K562 (cell line): ENCODE results near the gene ARHGAP35. TPM values are rescaled to one million over a fixed set of nuclear protein-coding genes. Genes with fewer than 3 reads are reported as not detected.

ENCODE experiments used
- CREBBP ChIP-seq: IDR thresholded peaks from one replicate; pipeline ENCODE4 v1.6.1; 2012; ENCODE audit warnings: low read depth, mild to moderate bottlenecking, control low read depth, inconsistent platforms, low read length
- CTBP1 ChIP-seq: fragments of 450-650 bp; IDR thresholded peaks from 2 replicates; pipeline ENCODE4 v1.6.1; 2016; ENCODE audit warnings: borderline replicate concordance
- E2F6 ChIP-seq, 2 experiments: IDR thresholded peaks; 2 replicates each; pipeline ENCODE4 v1.6.1; 2011; ENCODE audit warnings: borderline replicate concordance in 1 of 2, control low read depth in 1 of 2, low read depth in 1 of 2, low read length in 1 of 2, mild to moderate bottlenecking in 1 of 2, mixed read lengths in 1 of 2, moderate library complexity in 1 of 2; ENCODE audit not compliant: insufficient read depth in 1 of 2, insufficient read length in 1 of 2, poor library complexity in 1 of 2, severe bottlenecking in 1 of 2; ENCODE audit errors: extremely low read depth in 1 of 2
- RB1 ChIP-seq: fragments of 450-650 bp; IDR thresholded peaks from 2 replicates; pipeline ENCODE4 v1.6.1; 2017; ENCODE audit warnings: low read depth, mild to moderate bottlenecking
- ZC3H4 ChIP-seq: sonication (generic); formaldehyde crosslinking; IDR thresholded peaks from 2 replicates; pipeline ENCODE4 v1.9.0; 2021; ENCODE audit warnings: missing genetic modification reagents, borderline replicate concordance
- ZFX ChIP-seq: sonication (generic); formaldehyde crosslinking; IDR thresholded peaks from 2 replicates; pipeline ENCODE4 v1.8.0; 2022; ENCODE audit warnings: mild to moderate bottlenecking, missing genetic modification reagents, moderate library complexity
- ZNF263 ChIP-seq: sonication (generic); formaldehyde crosslinking; IDR thresholded peaks from 2 replicates; pipeline ENCODE4 v1.8.0; 2022; ENCODE audit warnings: mild to moderate bottlenecking, missing genetic modification reagents, borderline replicate concordance
- ZNF324 ChIP-seq: fragments of 250-450 bp; sonication (Bioruptor Pico); IDR thresholded peaks from 2 replicates; pipeline ENCODE4 v1.4.0; 2020; ENCODE audit warnings: mild to moderate bottlenecking
- polyA plus RNA-seq, 8 experiments: library from polyadenylated mRNA; depleted of rRNA in 4 of 8; stranded (reverse) in 5 of 8; unstranded in 3 of 8; fragments of >200 nt; fragmentation: Nextera tagmentation in 2 of 8; fragmentation: Illumina TruSeq in 1 of 8; extraction: Ambion mirVana in 2 of 8; extraction: Trizol in 1 of 8; gene quantifications; 2 replicates each; pipeline versions ENCODE4 v1.2.1 to v1.2.3, GENCODE V29; 2011 to 2014; ENCODE audit warnings: inconsistent platforms in 1 of 8, missing spikeins in 1 of 8
- total RNA-seq, 7 experiments: library from RNA; depleted of rRNA in 6 of 7; stranded (reverse); fragments of >200 nt in 6 of 7; fragmentation: Illumina TruSeq in 2 of 7; extraction: Trizol in 2 of 7; gene quantifications; 2 replicates each; pipeline versions ENCODE4 v1.2.1 to v1.2.3, GENCODE V29; 2011 to 2021; ENCODE audit warnings: low replicate concordance in 1 of 7
- TF ChIP-seq, protein P1 (sequence below), 3 experiments: fragments of 200-800 bp in 1 of 3; sonication (Bioruptor generic) in 1 of 3; sonication (generic) in 1 of 3; formaldehyde crosslinking in 1 of 3; IDR thresholded peaks; 2 replicates each; pipeline versions ENCODE4 v1.6.1 to v1.8.0; 2016 to 2022; ENCODE audit warnings: mild to moderate bottlenecking in 2 of 3, missing compliant biosample characterization in 2 of 3, missing genetic modification characterization in 2 of 3, missing genetic modification reagents in 1 of 3
- TF ChIP-seq, protein P2 (sequence below): conservative IDR thresholded peaks from 2 replicates; pipeline ENCODE4 v1.6.1; 2011; ENCODE audit warnings: low read depth, mild to moderate bottlenecking, low read length; ENCODE audit not compliant: control insufficient read depth

The ARHGAP35 gene
- total and polyA plus RNA-seq, 9 of the 15 experiments (the other 6 are each of a cell fraction or from before 2014, with no cell fraction given) = 0.27 to 26.4 (median 10.2) TPM

GRCh38 chr19:46860846-46861690 is at the start of gene ARHGAP35 (continued):
- TF ChIP-seq, protein P1, sequence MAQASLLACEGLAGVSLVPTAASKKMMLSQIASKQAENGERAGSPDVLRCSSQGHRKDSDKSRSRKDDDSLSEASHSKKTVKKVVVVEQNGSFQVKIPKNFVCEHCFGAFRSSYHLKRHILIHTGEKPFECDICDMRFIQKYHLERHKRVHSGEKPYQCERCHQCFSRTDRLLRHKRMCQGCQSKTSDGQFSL (CRISPR knock-in tag; IDR thresholded peaks at IDR 0.05) = peak; percentile 84
- TF ChIP-seq, protein P1 (tag; IDR thresholded peaks at IDR 0.05) = peak in 1 of 2 experiments; percentile 79; a peak in 1 of 4 replicates
- TF ChIP-seq E2F6 (IDR thresholded peaks at IDR 0.05; ENCODE audit: borderline replicate concordance in 1 of 2, extremely low read depth in 1 of 2, insufficient read depth in 1 of 2, insufficient read length in 1 of 2, low read depth in 1 of 2, low read length in 1 of 2, poor library complexity in 1 of 2, severe bottlenecking in 1 of 2) (peak in 1 of 2 experiments; percentile 93), RB1 (peak; percentile 4; the same call in 1 of the 2 replicates), ZFX (peak; percentile 6; the same call in 1 of the 2 replicates), CREBBP (no peak), CTBP1 (peak; percentile 5), ZNF324 (CRISPR knock-in tag) (no peak), ZNF263 (peak; percentile 57; the same call in 1 of the 2 replicates), ZC3H4 (no peak)
- TF ChIP-seq, protein P2, sequence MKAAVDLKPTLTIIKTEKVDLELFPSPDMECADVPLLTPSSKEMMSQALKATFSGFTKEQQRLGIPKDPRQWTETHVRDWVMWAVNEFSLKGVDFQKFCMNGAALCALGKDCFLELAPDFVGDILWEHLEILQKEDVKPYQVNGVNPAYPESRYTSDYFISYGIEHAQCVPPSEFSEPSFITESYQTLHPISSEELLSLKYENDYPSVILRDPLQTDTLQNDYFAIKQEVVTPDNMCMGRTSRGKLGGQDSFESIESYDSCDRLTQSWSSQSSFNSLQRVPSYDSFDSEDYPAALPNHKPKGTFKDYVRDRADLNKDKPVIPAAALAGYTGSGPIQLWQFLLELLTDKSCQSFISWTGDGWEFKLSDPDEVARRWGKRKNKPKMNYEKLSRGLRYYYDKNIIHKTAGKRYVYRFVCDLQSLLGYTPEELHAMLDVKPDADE = no peak
